Esophagus muscularis mucosa (tissue), 4 donors: Measurements from ENCODE around the gene NELFA.

ENCODE experiments used
- CTCF ChIP-seq, 3 experiments: fragments of 200-600 bp in 2 of 3; fragments of 450-650 bp in 1 of 3; sonication (generic) in 2 of 3; IDR thresholded peaks; one replicate each; pipeline ENCODE4 v1.5.1; 2017 to 2019; ENCODE audit warnings: antibody characterized with exemption in 3 of 3, mild to moderate bottlenecking in 2 of 3, moderate library complexity in 1 of 3
- EP300 ChIP-seq: sonication (generic); formaldehyde crosslinking; IDR thresholded peaks from one replicate; pipeline ENCODE4 v1.6.1; 2017; ENCODE audit warnings: antibody characterized with exemption
- POLR2A ChIP-seq: fragments of 450-650 bp; IDR thresholded peaks from one replicate; pipeline ENCODE4 v1.6.1; 2017; ENCODE audit warnings: antibody characterized with exemption, moderate library complexity, mild to moderate bottlenecking, low read depth

- TF ChIP-seq CTCF (IDR thresholded peaks at IDR 0.05) = no peak
- no peak for TF ChIP-seq EP300
- TF ChIP-seq POLR2A = no peak
Measured at GRCh38 chr4:1994938-1995337, 13.8 kb downstream of the NELFA start.
